Kidney epithelial cell (primary cell): Measurements from ENCODE around the gene OTULINL. TPM values are rescaled to one million over a fixed set of nuclear protein-coding genes. Genes with fewer than 3 reads are reported as not detected.

Experiments
- DNase-seq: peaks from one replicate; pipeline ENCODE4 v3.0.0-alpha.2; 2010; ENCODE audit warnings: low read depth
- H3K27me3 ChIP-seq: 2 replicates; pipeline ENCODE4 v1.6.0; 2011; ENCODE audit warnings: low read length; ENCODE audit not compliant: control insufficient read depth, insufficient read depth
- H3K36me3 ChIP-seq: 2 replicates; pipeline ENCODE4 v1.5.1; 2011; ENCODE audit warnings: low read length; ENCODE audit not compliant: control insufficient read depth, insufficient read depth
- H3K4me3 ChIP-seq: 2 replicates; pipeline ENCODE4 v1.5.1; 2011; ENCODE audit warnings: low read depth, mild to moderate bottlenecking, control low read depth, low read length
- CTCF ChIP-seq: IDR thresholded peaks from 2 replicates; pipeline ENCODE4 v1.5.1; 2011; ENCODE audit warnings: mild to moderate bottlenecking, moderate library complexity, low read length, control low read depth, inconsistent platforms; ENCODE audit not compliant: insufficient read depth, poor library complexity, severe bottlenecking
- total RNA-seq: library from RNA; depleted of rRNA; stranded (reverse); fragments of >200 nt; gene quantifications from 2 replicates; pipeline ENCODE4 v1.2.3, GENCODE V29; 2015

Gene OTULINL
- total RNA-seq, 1 donor from 2014 or later = 1.8 TPM

GRCh38 chr5:14598225-14598624 is 16.6 kb downstream of the OTULINL start:
- TF ChIP-seq CTCF = no peak
- Histone ChIP-seq H3K27me3 (no peaks in the 10 kb centered on the region), H3K4me3 (no peak overlapping the region), H3K36me3 (no peaks in the 10 kb centered on the region)
- DNase-seq = no peak

GRCh38 chr5:14599476-14600127 is 18.0 kb downstream of the OTULINL start:
- H3K36me3 ChIP-seq = no peaks in the 10 kb centered on the region
- no peak for TF ChIP-seq CTCF
- H3K4me3 ChIP-seq = no peak overlapping the region
- no peaks in the 10 kb centered on the region for H3K27me3 ChIP-seq
- no peak for DNase-seq

GRCh38 chr5:14600846-14601245 is 19.3 kb downstream of the OTULINL start:
- no peak for TF ChIP-seq CTCF
- no peak for DNase-seq
- H3K27me3 ChIP-seq = no peaks in the 10 kb centered on the region
- H3K4me3 ChIP-seq = no peak overlapping the region
- no peaks in the 10 kb centered on the region for H3K36me3 ChIP-seq

- H3K27me3 ChIP-seq = no peaks in the 10 kb centered on the region
- H3K4me3 ChIP-seq = no peak overlapping the region
- TF ChIP-seq CTCF = no peak
- no peak for DNase-seq
- no peaks in the 10 kb centered on the region for H3K36me3 ChIP-seq
Measured at GRCh38 chr5:14603141-14603540, 21.5 kb downstream of the OTULINL start.

GRCh38 chr5:14607104-14607503 is 25.5 kb downstream of the OTULINL start:
- no peak for DNase-seq
- Histone ChIP-seq H3K4me3 (no peak overlapping the region), H3K36me3 (no peaks in the 10 kb centered on the region), H3K27me3 (no peaks in the 10 kb centered on the region)
- TF ChIP-seq CTCF = no peak

GRCh38 chr5:14608169-14608568 is 26.6 kb downstream of the OTULINL start:
- H3K27me3 ChIP-seq = no peaks in the 10 kb centered on the region
- no peaks in the 10 kb centered on the region for H3K36me3 ChIP-seq
- H3K4me3 ChIP-seq = no peak overlapping the region
- no peak for TF ChIP-seq CTCF
- DNase-seq = no peak
